GM12875 (cell line): ENCODE measurements around the gene SLITRK4.

Experiments
- H3K4me3 ChIP-seq: one replicate; pipeline ENCODE4 v1.5.1; 2011; ENCODE audit warnings: low read depth, low read length, control low read depth
- TF ChIP-seq, protein P1 (sequence below): IDR thresholded peaks from 2 replicates; pipeline ENCODE4 v1.5.1; 2011; ENCODE audit warnings: low read depth, mild to moderate bottlenecking, control low read depth, inconsistent platforms, low read length, moderate library complexity, borderline replicate concordance; ENCODE audit not compliant: insufficient read depth

The SLITRK4 gene, protein sequence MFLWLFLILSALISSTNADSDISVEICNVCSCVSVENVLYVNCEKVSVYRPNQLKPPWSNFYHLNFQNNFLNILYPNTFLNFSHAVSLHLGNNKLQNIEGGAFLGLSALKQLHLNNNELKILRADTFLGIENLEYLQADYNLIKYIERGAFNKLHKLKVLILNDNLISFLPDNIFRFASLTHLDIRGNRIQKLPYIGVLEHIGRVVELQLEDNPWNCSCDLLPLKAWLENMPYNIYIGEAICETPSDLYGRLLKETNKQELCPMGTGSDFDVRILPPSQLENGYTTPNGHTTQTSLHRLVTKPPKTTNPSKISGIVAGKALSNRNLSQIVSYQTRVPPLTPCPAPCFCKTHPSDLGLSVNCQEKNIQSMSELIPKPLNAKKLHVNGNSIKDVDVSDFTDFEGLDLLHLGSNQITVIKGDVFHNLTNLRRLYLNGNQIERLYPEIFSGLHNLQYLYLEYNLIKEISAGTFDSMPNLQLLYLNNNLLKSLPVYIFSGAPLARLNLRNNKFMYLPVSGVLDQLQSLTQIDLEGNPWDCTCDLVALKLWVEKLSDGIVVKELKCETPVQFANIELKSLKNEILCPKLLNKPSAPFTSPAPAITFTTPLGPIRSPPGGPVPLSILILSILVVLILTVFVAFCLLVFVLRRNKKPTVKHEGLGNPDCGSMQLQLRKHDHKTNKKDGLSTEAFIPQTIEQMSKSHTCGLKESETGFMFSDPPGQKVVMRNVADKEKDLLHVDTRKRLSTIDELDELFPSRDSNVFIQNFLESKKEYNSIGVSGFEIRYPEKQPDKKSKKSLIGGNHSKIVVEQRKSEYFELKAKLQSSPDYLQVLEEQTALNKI

DNA sequence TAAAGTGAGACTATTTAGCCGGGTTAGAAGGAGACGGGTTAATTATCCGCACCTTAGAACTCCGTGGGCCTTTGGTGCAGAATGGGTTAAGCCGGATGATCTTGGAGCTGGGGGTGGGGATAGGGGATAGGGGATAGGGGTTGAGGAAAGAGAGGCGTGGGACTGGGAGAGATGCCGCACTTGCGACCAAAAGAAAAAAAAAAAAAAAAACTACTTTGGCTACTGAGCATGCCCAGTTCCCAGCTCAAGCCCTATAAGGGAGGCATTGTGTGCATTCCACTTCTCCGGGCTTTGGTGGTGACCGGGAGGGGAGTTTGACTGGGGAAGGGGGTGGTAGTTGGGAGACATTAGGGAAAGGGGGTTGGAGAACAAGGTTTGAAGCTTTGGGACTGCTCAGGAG lies at the start of gene SLITRK4:
Gene SLITRK4, minus strand, starts transcription at position 187 of the 400 bp plus-strand sequence. CDS start 4,993 bp downstream, outside the sequence.
- TF ChIP-seq, protein P1, sequence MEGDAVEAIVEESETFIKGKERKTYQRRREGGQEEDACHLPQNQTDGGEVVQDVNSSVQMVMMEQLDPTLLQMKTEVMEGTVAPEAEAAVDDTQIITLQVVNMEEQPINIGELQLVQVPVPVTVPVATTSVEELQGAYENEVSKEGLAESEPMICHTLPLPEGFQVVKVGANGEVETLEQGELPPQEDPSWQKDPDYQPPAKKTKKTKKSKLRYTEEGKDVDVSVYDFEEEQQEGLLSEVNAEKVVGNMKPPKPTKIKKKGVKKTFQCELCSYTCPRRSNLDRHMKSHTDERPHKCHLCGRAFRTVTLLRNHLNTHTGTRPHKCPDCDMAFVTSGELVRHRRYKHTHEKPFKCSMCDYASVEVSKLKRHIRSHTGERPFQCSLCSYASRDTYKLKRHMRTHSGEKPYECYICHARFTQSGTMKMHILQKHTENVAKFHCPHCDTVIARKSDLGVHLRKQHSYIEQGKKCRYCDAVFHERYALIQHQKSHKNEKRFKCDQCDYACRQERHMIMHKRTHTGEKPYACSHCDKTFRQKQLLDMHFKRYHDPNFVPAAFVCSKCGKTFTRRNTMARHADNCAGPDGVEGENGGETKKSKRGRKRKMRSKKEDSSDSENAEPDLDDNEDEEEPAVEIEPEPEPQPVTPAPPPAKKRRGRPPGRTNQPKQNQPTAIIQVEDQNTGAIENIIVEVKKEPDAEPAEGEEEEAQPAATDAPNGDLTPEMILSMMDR: no peak
- H3K4me3 ChIP-seq: no peak within 1 kb of the TSS

DNA sequence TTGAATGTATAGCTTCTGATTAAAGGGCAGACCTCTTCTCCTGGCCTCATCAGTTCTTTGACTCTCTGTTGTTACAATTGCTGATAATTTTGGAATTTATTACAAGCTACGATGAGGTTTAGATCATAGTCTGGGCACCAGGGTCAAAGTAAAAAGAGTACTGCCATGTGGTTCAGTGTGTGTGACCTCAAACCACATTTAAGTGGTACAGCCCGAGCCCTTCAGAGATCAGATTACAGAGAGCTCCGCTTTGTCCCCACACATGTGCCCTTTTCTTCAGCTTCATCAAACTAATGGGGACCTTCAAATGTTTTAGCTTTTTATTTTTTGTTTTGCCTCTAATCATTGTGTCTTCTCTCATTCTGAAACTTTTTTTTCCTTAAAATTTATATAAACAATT lies 47.6 kb upstream of the SLITRK4 start:
- TF ChIP-seq, protein P1: no peak
- H3K4me3 ChIP-seq: no peak overlapping the region

DNA sequence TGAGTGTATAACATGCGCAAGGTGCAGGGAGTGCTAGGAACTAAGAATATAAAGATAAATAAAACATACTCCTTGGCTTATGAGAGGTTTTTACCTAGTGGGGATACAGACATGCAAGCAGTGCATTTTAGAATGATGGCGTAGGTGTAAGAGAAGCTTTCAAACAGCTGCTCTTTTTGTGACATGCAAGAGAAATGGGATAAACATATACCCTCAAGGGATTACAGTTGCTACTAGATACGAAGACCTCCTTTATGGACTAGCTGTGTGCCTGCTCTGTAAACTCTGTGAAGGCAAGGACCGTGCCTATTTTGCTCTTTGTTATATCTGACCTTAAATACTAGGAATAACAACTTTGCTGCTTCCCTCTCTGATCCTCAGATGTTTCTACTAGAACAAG lies 39.0 kb upstream of the SLITRK4 start:
- H3K4me3 ChIP-seq: no peak overlapping the region
- TF ChIP-seq, protein P1: no peak

DNA sequence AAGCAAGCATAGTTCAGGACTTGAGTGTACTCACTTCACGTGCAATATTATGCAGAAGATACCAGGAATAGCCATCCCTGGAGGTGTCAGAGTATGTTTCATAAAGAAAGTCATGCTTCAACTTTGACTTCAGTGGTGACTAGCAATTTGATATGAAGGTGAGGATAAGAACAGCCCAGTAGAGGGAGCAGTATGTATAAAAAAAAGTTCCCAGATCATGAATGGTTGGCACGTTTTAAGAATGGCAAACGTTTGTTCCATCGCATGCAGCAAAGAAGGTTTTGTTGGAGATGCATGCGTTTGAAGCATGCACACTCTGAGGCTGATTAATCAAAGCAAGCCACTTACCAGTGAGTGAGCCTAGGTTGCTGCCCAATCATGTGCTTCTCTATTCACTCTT lies 33.5 kb upstream of the SLITRK4 start:
- no peak overlapping the region for H3K4me3 ChIP-seq
- TF ChIP-seq, protein P1: no peak

DNA sequence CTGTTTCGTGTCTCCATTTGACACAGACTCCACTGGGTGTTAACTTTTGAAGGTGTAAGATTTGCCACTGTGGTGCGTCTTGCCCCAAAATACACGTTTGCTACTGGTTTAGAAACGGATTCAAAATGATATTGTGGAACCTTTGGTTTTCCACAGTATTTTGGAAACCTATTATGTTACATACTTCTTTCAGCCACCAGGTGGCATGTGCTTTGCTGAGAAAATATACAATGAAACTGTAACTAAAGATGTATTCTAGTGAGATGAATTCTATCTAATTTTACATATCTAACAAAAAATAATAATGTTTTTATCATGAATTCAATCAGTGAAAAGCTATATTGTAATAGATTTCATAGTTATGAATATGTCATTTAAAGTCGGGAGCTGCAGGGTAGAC lies 28.4 kb upstream of the SLITRK4 start:
- TF ChIP-seq, protein P1: peak; percentile 35; the same call in 1 of the 2 replicates
- no peak overlapping the region for H3K4me3 ChIP-seq

DNA sequence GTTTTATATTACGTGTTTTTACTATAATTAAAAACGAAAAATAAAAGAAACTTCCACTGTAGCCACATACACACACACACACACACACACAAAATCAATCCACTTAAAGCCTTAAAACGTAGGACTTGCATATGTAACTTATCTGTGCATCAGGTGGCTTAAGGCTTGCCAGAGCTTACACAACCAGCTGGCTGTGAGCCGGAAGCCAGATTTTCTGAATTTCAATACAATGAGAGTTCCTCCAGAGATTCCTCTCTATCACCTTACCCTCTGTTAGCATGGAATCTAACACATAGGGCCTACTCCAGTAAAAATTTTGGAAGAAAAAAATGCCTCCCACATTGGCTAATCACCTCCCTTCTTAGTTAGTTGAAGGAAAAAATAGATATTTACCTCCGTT lies 27.9 kb upstream of the SLITRK4 start:
- TF ChIP-seq, protein P1: no peak
- H3K4me3 ChIP-seq: no peak overlapping the region
